NT2/D1 (cell line): ENCODE measurements around the gene LELP1.

Source experiments
- DNase-seq: peaks from one replicate; pipeline ENCODE4 v3.0.0-alpha.2; 2011; ENCODE audit warnings: low read depth, low spot score
- H3K27me3 ChIP-seq: 2 replicates; pipeline ENCODE4 v1.6.0; 2011; ENCODE audit warnings: mild to moderate bottlenecking; ENCODE audit not compliant: insufficient read length, insufficient read depth
- H3K36me3 ChIP-seq: 2 replicates; pipeline ENCODE4 v1.6.1; 2011; ENCODE audit warnings: mild to moderate bottlenecking, low read length, mixed read lengths; ENCODE audit not compliant: insufficient read depth, insufficient read length
- H3K4me1 ChIP-seq: 2 replicates; pipeline ENCODE4 v1.5.1; 2011; ENCODE audit not compliant: insufficient read depth, insufficient read length
- H3K4me3 ChIP-seq: 2 replicates; pipeline ENCODE4 v1.5.1; 2011; ENCODE audit warnings: low read depth; ENCODE audit not compliant: insufficient read length
- H3K9ac ChIP-seq: 2 replicates; pipeline ENCODE4 v1.6.0; 2011; ENCODE audit warnings: low read depth; ENCODE audit not compliant: insufficient read length
- H3K9me3 ChIP-seq: 2 replicates; pipeline ENCODE4 v1.5.1; 2011; ENCODE audit warnings: mild to moderate bottlenecking, low read length; ENCODE audit not compliant: insufficient read depth
- SUZ12 ChIP-seq: IDR thresholded peaks from 2 replicates; pipeline ENCODE4 v1.6.1; 2011; ENCODE audit not compliant: insufficient read length, insufficient read depth; ENCODE audit errors: extremely low read depth
- YY1 ChIP-seq: IDR thresholded peaks from 2 replicates; pipeline ENCODE4 v1.6.1; 2011; ENCODE audit not compliant: insufficient read length, insufficient read depth
- ZNF274 ChIP-seq: IDR thresholded peaks from 2 replicates; pipeline ENCODE4 v1.6.1; 2011; ENCODE audit warnings: mild to moderate bottlenecking, low read depth, low read length

The LELP1 gene

GRCh38 chr1:153192697-153193096, 10.5 kb upstream of the LELP1 start:
- peak; percentile 67 for DNase-seq
- H3K27me3 ChIP-seq = no peaks in the 10 kb centered on the region
- no peak for TF ChIP-seq YY1
- H3K4me1 ChIP-seq = no peaks in the 10 kb centered on the region
- no peak overlapping the region for H3K9ac ChIP-seq
- no peaks in the 10 kb centered on the region for H3K36me3 ChIP-seq
- H3K4me3 ChIP-seq = no peak overlapping the region
- no peaks in the 10 kb centered on the region for H3K9me3 ChIP-seq

- no peak for TF ChIP-seq YY1
- TF ChIP-seq SUZ12 = no peak
- TF ChIP-seq ZNF274 = no peak
- Histone ChIP-seq H3K4me3 (no peak overlapping the region), H3K4me1 (no peaks in the 10 kb centered on the region)
Observed at GRCh38 chr1:153194331-153195050, 8.7 kb upstream of the LELP1 start.

GRCh38 chr1:153195216-153195615, 8.0 kb upstream of the LELP1 start:
- no peaks in the 10 kb centered on the region for H3K27me3 ChIP-seq
- no peak for TF ChIP-seq ZNF274
- no peak for TF ChIP-seq SUZ12
- no peak for TF ChIP-seq YY1
- no peaks in the 10 kb centered on the region for H3K4me1 ChIP-seq
- no peaks in the 10 kb centered on the region for H3K9me3 ChIP-seq
- H3K9ac ChIP-seq = no peak overlapping the region
- no peak for DNase-seq
- H3K4me3 ChIP-seq = no peak overlapping the region
- H3K36me3 ChIP-seq = no peaks in the 10 kb centered on the region

More at GRCh38 chr1:153194331-153195050, 8.7 kb upstream of the LELP1 start:
- Histone ChIP-seq H3K9me3 (no peaks in the 10 kb centered on the region), H3K9ac (no peak overlapping the region), H3K27me3 (no peaks in the 10 kb centered on the region), H3K36me3 (no peaks in the 10 kb centered on the region)
- DNase-seq = no peak

GRCh38 chr1:153202006-153202405, 1.2 kb upstream of the LELP1 start:
- Histone ChIP-seq H3K36me3 (no peaks in the 10 kb centered on the region), H3K9me3 (no peaks in the 10 kb centered on the region), H3K4me3 (no peak overlapping the region), H3K27me3 (no peaks in the 10 kb centered on the region), H3K9ac (no peak overlapping the region), H3K4me1 (peaks cover 7% of the 10 kb centered on the region)
- TF ChIP-seq YY1 (no peak), ZNF274 (no peak), SUZ12 (no peak)
- no peak for DNase-seq

- Histone ChIP-seq H3K9me3 (no peaks in the 10 kb centered on the region), H3K9ac (no peak overlapping the region), H3K4me3 (no peak overlapping the region), H3K36me3 (no peaks in the 10 kb centered on the region), H3K4me1 (peaks cover 7% of the 10 kb centered on the region), H3K27me3 (peaks cover 4% of the 10 kb centered on the region)
- DNase-seq = no peak
- TF ChIP-seq SUZ12 (no peak), YY1 (no peak), ZNF274 (no peak)
Observed at GRCh38 chr1:153206631-153207030, 3.4 kb downstream of the LELP1 start.

- no peak overlapping the region for H3K4me3 ChIP-seq
- DNase-seq = no peak
- no peak for TF ChIP-seq YY1
- TF ChIP-seq SUZ12 = no peak
- no peak for TF ChIP-seq ZNF274
Observed at GRCh38 chr1:153210206-153210605, 7.0 kb downstream of the LELP1 start.

GRCh38 chr1:153212201-153212600, 9.0 kb downstream of the LELP1 start:
- peaks cover 4% of the 10 kb centered on the region for H3K27me3 ChIP-seq
- H3K4me1 ChIP-seq = no peaks in the 10 kb centered on the region
- no peak for DNase-seq
- H3K4me3 ChIP-seq = no peak overlapping the region
- TF ChIP-seq ZNF274 = no peak
- TF ChIP-seq YY1 = no peak
- H3K9ac ChIP-seq = no peak overlapping the region
- H3K36me3 ChIP-seq = no peaks in the 10 kb centered on the region
- no peaks in the 10 kb centered on the region for H3K9me3 ChIP-seq

More at GRCh38 chr1:153210206-153210605, 7.0 kb downstream of the LELP1 start:
- Histone ChIP-seq H3K9ac (no peak overlapping the region), H3K36me3 (no peaks in the 10 kb centered on the region), H3K9me3 (no peaks in the 10 kb centered on the region), H3K4me1 (no peaks in the 10 kb centered on the region), H3K27me3 (peaks cover 4% of the 10 kb centered on the region)

GRCh38 chr1:153213519-153213918, 10.3 kb downstream of the LELP1 start:
- H3K9ac ChIP-seq = no peak overlapping the region
- no peaks in the 10 kb centered on the region for H3K9me3 ChIP-seq
- DNase-seq = no peak
- H3K4me1 ChIP-seq = no peaks in the 10 kb centered on the region
- no peak overlapping the region for H3K4me3 ChIP-seq
- peaks cover 4% of the 10 kb centered on the region for H3K27me3 ChIP-seq
- H3K36me3 ChIP-seq = no peaks in the 10 kb centered on the region
- TF ChIP-seq SUZ12 (no peak), YY1 (no peak), ZNF274 (no peak)
